Activated naive CD4-positive, alpha-beta T cell treated with anti-CD3 and anti-CD28 coated beads, Interleukin-2, amount 50 U/mL, for 24 hours (primary cell): ENCODE results near the gene STPG3.
A peak's percentile ranks its signal among the peaks of the same experiment; 100 is the strongest.

Experiments
- H3K27ac Mint-ChIP-seq: one replicate; pipeline ENCODE4 v1.8.0; 2021; ENCODE audit warnings: mild to moderate bottlenecking, mixed read lengths
- H3K27me3 Mint-ChIP-seq: one replicate; pipeline ENCODE4 v1.8.0; 2021; ENCODE audit warnings: mixed read lengths
- H3K36me3 Mint-ChIP-seq: one replicate; pipeline ENCODE4 v1.8.0; 2021; ENCODE audit warnings: mixed read lengths
- H3K4me1 Mint-ChIP-seq: one replicate; pipeline ENCODE4 v1.8.0; 2021; ENCODE audit warnings: mixed read lengths
- H3K4me3 Mint-ChIP-seq: one replicate; pipeline ENCODE4 v1.8.0; 2021; ENCODE audit warnings: mild to moderate bottlenecking, mixed read lengths
- H3K9me3 Mint-ChIP-seq: one replicate; pipeline ENCODE4 v1.8.0; 2021; ENCODE audit warnings: mixed read lengths

The STPG3 gene

GRCh38 chr9:137273611-137274320 lies 22.7 kb downstream of the STPG3 start:
- H3K4me1 Mint-ChIP-seq = peaks cover 14% of the 10 kb centered on the region
- H3K4me3 Mint-ChIP-seq = no peak overlapping the region
- peaks cover 6% of the 10 kb centered on the region for H3K36me3 Mint-ChIP-seq
- no peaks in the 10 kb centered on the region for H3K9me3 Mint-ChIP-seq
- H3K27ac Mint-ChIP-seq = no peak overlapping the region
- no peaks in the 10 kb centered on the region for H3K27me3 Mint-ChIP-seq

DNA sequence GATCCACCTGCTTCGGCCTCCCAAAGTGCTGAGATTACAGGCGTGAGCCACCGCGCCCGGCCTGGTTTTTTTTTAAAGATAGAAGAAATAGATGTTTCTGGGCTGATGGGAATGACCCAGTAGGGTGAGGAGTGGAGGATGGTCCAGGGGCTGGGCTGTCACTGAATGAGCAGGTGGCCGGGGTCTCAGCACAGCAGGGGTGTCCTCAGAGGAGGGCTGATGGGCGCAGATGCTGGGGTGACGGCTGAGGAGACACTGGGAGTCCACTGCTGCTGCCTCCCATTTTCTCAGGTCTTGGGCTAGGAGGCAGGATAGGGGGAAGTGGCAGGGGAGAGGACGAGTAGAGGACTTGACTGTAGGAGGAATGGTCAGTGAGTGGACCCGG lies 24.1 kb downstream of the STPG3 start:
- Mint-ChIP-seq H3K36me3 (no peaks in the 10 kb centered on the region), H3K27ac (peak overlapping the region; percentile 2), H3K4me3 (no peak overlapping the region), H3K4me1 (peaks cover 14% of the 10 kb centered on the region), H3K9me3 (no peaks in the 10 kb centered on the region), H3K27me3 (no peaks in the 10 kb centered on the region)

GRCh38 chr9:137275588-137276472 lies 24.7 kb downstream of the STPG3 start:
- Mint-ChIP-seq H3K27ac (peak overlapping the region; percentile 2), H3K4me1 (peaks cover 14% of the 10 kb centered on the region), H3K27me3 (no peaks in the 10 kb centered on the region), H3K4me3 (no peak overlapping the region), H3K9me3 (no peaks in the 10 kb centered on the region), H3K36me3 (no peaks in the 10 kb centered on the region)

DNA sequence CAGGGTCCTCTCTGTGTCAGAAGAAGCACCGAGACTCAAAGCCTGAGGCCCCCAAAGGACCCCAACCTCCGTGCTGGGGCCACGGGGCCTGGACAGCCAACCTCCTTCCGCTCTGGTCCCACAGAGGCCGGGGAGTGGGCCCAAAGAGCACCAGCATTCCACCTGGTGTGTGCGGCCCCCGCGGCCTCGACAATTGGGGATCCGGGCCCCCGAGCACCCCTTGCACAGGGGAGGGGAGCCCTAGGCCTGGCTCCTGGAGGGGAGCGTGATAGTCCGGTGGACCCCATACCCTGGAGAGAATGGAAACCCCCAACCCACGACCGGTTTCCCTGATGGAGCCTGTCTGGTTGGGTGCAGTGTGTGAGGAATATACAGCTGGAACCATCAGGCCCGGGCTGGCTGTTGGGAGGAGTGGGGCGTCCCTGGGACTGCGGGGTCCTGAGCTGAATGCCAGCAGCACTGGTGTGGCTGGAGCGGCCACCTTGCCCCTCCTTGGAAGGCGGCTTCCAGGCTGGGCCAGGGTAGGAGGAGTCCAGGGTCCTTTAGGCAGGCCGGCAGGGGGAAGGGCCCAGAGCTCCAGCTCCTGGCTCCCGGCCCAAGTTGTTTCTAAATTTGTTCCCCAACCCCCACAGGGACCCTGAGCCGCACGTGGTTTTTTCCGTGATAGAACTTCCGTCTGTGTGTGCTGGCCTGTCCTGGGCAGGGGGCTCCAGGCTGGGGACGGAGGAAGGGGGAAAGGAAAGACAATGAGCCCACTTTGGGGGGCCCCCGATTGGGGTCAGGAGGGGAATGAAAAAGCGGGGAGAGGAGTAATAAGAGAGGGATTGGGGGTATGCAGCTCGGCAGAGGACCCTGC lies 25.6 kb downstream of the STPG3 start:
- no peaks in the 10 kb centered on the region for H3K36me3 Mint-ChIP-seq
- peaks cover 7% of the 10 kb centered on the region for H3K4me1 Mint-ChIP-seq
- H3K9me3 Mint-ChIP-seq = no peaks in the 10 kb centered on the region
- H3K27me3 Mint-ChIP-seq = no peaks in the 10 kb centered on the region
- H3K27ac Mint-ChIP-seq = no peak overlapping the region
- peak overlapping the region; percentile 33 for H3K4me3 Mint-ChIP-seq

- no peaks in the 10 kb centered on the region for H3K36me3 Mint-ChIP-seq
- H3K9me3 Mint-ChIP-seq = no peaks in the 10 kb centered on the region
- H3K4me3 Mint-ChIP-seq = peak within 1 kb of the TSS; percentile 78
- H3K4me1 Mint-ChIP-seq = peaks cover 7% of the 10 kb centered on the region
- no peak within 1 kb of the TSS for H3K27ac Mint-ChIP-seq
- H3K27me3 Mint-ChIP-seq = peaks cover under 1% of the 10 kb centered on the region
Measured at GRCh38 chr9:137277329-137278041, 26.4 kb downstream of the STPG3 start, which contains the start of gene TOR4A. Gene TOR4A, plus strand, starts transcription at chr9:137277726. Its CDS starts 964 bp downstream, at chr9:137278690.

DNA sequence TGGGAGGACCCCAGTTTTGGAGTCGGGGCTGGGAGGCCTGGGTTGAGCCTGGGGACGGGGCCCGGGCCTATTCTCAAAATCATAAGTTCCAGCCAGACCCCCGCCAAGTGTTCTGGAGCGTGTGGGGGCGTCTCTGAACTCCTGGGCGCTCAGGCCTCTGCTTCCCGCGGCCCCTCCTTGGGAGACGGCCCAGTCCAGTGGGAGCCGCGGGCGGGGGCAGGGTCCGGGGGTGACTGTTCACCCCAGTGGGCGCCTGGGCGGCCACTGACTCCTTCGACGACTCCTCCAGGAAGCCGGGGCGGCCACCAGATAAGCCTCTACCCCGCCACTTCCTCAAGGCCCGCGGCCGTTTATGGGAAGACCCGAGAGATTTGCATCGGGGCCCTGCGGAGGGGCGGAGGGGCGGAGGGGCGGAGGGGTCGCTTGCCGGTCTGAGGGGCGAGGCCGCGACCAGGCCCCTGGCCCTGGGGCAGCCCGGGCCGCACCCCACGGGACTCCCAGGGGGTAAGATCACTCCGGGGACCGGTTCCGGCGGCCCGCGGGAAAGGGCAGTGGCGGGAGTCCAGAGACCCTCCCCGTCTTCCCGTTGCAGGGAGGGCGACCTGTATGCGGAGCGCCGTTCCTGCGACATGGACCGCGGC lies 27.1 kb downstream of the STPG3 start:
- Mint-ChIP-seq H3K27me3 (peaks cover 2% of the 10 kb centered on the region), H3K4me3 (peak overlapping the region; percentile 78), H3K27ac (no peak overlapping the region), H3K36me3 (no peaks in the 10 kb centered on the region), H3K9me3 (no peaks in the 10 kb centered on the region), H3K4me1 (peaks cover 7% of the 10 kb centered on the region)

DNA sequence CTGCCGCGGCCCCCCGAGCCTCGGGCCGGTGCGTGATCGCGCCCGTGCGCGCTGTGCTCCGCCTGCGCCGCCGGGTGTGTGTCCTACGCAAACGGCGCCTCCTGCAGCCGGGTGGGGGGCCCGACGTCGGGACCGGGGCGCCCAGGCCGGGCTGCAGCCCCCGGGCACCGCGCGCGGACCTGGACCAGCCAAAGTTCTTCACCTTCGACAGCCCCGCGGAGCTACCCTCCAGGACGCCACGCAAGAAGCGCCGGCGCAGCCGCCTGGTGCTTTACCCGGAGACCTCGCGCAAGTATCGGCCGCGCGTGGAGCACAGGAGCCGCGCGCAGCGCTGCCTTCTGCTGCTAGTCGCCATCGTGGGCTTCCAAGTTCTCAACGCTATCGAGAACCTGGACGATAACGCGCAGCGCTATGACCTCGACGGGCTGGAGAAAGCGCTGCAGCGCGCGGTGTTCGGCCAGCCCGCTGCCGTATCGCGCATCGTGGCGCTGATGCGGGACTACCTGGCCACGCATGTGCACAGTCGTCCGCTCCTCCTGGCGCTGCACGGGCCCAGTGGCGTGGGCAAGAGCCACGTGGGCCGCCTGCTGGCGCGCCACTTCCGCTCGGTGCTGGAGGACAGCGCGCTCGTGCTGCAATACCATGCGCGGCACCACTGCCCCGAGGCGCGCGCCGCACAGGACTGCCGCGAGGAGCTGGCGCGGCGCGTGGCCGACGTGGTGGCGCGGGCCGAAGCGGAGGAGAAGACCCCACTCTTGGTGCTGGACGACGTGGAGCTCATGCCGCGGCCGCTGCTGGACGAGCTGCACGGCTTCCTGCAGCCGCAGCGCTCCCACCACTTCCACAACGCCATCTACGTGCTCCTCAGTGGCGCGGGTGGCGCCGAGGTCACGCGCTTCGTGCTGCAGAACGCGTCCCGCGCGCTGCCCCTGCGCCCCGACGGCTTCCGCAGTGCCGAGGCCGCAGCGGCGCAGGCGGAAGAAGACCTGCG lies 27.9 kb downstream of the STPG3 start:
- H3K4me3 Mint-ChIP-seq = no peak overlapping the region
- H3K27ac Mint-ChIP-seq = no peak overlapping the region
- H3K4me1 Mint-ChIP-seq = peaks cover 7% of the 10 kb centered on the region
- H3K36me3 Mint-ChIP-seq = no peaks in the 10 kb centered on the region
- H3K27me3 Mint-ChIP-seq = peaks cover 2% of the 10 kb centered on the region
- H3K9me3 Mint-ChIP-seq = no peaks in the 10 kb centered on the region

DNA sequence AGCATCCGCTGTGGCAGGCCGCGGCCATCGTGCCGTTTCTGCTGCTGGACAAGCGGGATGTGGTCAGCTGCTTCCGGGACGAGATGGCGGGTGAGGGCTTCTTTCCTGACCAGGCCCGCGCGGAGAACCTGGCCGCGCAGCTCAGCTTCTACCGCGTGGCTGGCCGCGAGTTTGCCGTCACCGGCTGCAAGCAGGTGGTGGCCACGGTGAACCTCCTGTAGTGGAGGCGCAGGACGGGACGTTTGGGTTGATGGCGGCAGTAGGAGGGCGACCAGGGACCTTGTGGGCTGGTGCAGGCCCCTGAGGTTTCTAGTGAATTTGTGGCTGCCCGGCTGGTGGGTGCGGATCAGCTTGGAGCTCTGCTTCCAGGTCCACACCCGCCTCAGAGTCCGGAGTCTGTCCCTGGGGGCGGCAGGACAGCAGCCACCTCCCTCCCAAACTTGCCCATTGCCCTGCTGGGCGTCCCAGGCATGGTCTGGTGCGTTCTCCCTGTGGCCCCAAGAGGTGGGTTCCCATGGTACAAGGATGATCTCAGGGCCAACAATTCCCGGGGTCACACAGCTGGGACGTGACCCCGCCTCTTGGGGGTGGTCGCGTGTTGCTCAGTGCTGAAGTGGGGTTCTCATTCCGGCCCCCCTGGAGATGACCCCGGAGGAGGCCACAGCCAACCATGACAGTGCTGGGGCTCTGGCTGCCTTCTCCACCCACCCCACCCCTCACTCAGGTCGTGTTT lies 28.8 kb downstream of the STPG3 start:
- H3K4me3 Mint-ChIP-seq = no peak overlapping the region

DNA sequence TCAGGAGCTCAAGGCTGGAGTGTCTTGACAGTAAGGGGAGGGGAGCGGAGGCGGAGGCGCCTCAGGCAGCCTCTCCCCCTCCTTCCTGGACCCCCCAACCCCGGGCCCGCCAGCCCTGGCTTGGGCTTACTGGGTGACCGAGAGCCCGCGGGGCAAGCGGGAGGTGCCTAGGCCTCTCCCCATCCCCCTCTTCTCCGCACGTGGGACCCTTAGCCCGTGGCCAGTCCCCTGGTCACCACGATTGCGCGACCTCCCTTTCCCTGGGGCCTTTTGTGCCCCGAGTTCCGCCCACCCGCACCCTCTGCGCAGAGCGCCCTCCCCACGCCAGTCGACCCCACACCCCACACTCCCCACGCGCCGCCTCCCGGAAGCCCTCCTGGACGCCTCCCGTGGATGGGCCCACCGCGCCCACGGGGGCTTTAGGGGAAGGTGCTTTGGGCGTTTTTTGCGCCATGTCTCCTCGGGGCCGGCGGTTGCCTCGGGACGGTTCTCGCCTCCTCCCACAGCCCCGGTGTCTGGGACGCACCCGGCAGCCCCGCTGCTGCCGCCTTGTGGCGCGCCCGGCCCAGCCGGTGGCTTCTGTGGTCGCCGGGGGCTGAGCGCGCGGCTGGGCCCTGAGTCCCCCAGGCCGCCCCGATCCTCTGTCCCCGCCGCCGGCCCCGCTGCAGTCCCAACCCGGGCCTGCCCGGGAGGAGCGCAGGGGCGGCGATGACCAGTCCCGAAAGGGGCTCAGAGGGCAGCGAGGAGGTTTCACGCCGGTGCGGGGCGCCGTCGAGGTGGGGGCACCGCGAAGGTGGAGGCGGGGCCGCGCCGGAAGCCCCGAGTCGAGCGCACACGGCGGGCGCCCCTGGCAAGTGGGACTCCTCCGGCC lies 29.6 kb downstream of the STPG3 start:
- Mint-ChIP-seq H3K9me3 (no peaks in the 10 kb centered on the region), H3K27me3 (peaks cover 2% of the 10 kb centered on the region), H3K4me3 (no peak overlapping the region), H3K4me1 (peaks cover 7% of the 10 kb centered on the region), H3K27ac (no peak overlapping the region), H3K36me3 (no peaks in the 10 kb centered on the region)

More for the DNA sequence above, 28.8 kb downstream of the STPG3 start:
- Mint-ChIP-seq H3K27me3 (peaks cover 2% of the 10 kb centered on the region), H3K36me3 (no peaks in the 10 kb centered on the region), H3K4me1 (peaks cover 7% of the 10 kb centered on the region), H3K9me3 (no peaks in the 10 kb centered on the region), H3K27ac (no peak overlapping the region)

DNA sequence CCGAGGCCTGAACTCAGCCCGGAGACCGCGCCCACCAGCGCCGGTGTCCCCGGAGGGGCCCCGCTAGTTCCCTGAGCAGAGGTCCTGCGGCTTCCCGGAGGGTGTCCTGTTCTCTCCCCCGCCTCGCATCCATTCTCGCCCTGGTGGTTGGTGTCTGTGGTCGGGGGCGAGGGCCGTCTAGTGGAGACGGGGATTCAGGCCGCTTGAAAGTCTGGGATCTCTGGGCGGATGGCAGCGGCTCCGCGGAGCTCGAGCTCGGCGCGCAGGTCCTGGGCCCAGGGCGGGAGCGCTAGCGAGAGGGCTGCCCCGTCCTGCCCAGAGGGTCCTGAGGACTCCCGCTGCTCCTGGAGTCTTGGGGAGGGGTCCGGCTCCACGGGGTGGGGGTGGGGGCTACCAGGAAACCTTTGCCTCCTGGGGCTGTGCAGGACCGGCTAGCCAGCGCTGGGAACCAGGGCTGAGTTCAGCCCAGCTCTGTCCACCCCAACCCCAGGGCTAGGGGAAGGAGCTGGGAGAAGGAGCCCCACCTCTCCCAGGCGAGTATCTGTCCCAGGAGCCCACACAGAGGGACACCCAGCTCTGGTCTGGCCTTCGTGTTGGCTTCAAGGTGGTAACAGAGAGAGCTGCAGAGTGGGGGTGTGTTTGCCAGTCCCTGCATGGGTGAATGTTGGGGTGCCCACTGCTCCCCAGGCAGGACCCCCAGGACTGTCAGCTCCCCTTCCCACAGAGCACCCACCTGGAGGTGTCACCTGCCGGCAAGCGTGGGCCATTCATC lies 30.4 kb downstream of the STPG3 start:
- H3K27ac Mint-ChIP-seq = no peak overlapping the region
- no peaks in the 10 kb centered on the region for H3K36me3 Mint-ChIP-seq
- no peak overlapping the region for H3K4me3 Mint-ChIP-seq
- H3K27me3 Mint-ChIP-seq = peaks cover 2% of the 10 kb centered on the region
- H3K9me3 Mint-ChIP-seq = no peaks in the 10 kb centered on the region
- H3K4me1 Mint-ChIP-seq = peaks cover 6% of the 10 kb centered on the region

- no peaks in the 10 kb centered on the region for H3K4me1 Mint-ChIP-seq
- H3K36me3 Mint-ChIP-seq = no peaks in the 10 kb centered on the region
- no peak overlapping the region for H3K4me3 Mint-ChIP-seq
- peaks cover 2% of the 10 kb centered on the region for H3K27me3 Mint-ChIP-seq
- no peaks in the 10 kb centered on the region for H3K9me3 Mint-ChIP-seq
- H3K27ac Mint-ChIP-seq = no peak overlapping the region
Measured at GRCh38 chr9:137286975-137287383, 35.9 kb downstream of the STPG3 start.

GRCh38 chr9:137293094-137293481 lies 42.0 kb downstream of the STPG3 start:
- Mint-ChIP-seq H3K9me3 (no peaks in the 10 kb centered on the region), H3K36me3 (no peaks in the 10 kb centered on the region), H3K4me3 (no peak overlapping the region), H3K4me1 (peaks cover 4% of the 10 kb centered on the region), H3K27me3 (peaks cover 18% of the 10 kb centered on the region), H3K27ac (no peak overlapping the region)
